Glomerular visceral epithelial cell (primary cell): ENCODE measurements around the gene PHF21A.
A peak's percentile ranks its signal among the peaks of the same experiment; 100 is the strongest.

ENCODE experiments used
- DNase-seq: peaks from one replicate; pipeline ENCODE4 v3.0.0-alpha.2; 2016; ENCODE audit errors: extremely low spot score

The PHF21A gene

GRCh38 chr11:45934580-45935318 is 186.5 kb downstream of the PHF21A start:
- no peak for DNase-seq

GRCh38 chr11:45933846-45934579 is 187.2 kb downstream of the PHF21A start:
- DNase-seq = no peak

- DNase-seq = peak; percentile 40
Measured at GRCh38 chr11:45933131-45933831, 188.0 kb downstream of the PHF21A start.

GRCh38 chr11:45932217-45932616 is 189.0 kb downstream of the PHF21A start:
- DNase-seq = no peak

GRCh38 chr11:45931739-45932138 is 189.5 kb downstream of the PHF21A start:
- DNase-seq = no peak

- DNase-seq = no peak
Measured at GRCh38 chr11:45930951-45931570, 190.2 kb downstream of the PHF21A start.

- no peak for DNase-seq
Measured at GRCh38 chr11:45930031-45930794, 191.0 kb downstream of the PHF21A start.

GRCh38 chr11:45929486-45930030 is 191.7 kb downstream of the PHF21A start:
- DNase-seq = no peak

GRCh38 chr11:45928535-45929215 is 192.6 kb downstream of the PHF21A start:
- no peak for DNase-seq

GRCh38 chr11:45927684-45928413 is 193.4 kb downstream of the PHF21A start:
- no peak for DNase-seq

GRCh38 chr11:45927332-45927683 is 193.9 kb downstream of the PHF21A start:
- DNase-seq = no peak

GRCh38 chr11:45926536-45927331 is 194.5 kb downstream of the PHF21A start:
- no peak for DNase-seq

- DNase-seq = no peak
Measured at GRCh38 chr11:45926001-45926401, 195.3 kb downstream of the PHF21A start.

GRCh38 chr11:45925550-45925949 is 195.7 kb downstream of the PHF21A start:
- no peak for DNase-seq

GRCh38 chr11:45924927-45925326 is 196.3 kb downstream of the PHF21A start:
- no peak for DNase-seq

GRCh38 chr11:45924036-45924915 is 197.0 kb downstream of the PHF21A start:
- no peak for DNase-seq

GRCh38 chr11:45922425-45923082 is 198.7 kb downstream of the PHF21A start, which contains the start of gene LARGE2:
TSS of gene LARGE2 (plus strand) at chr11:45922656. CDS start at chr11:45922883, 227 bp downstream.
- DNase-seq = no peak
